Ishikawa (cell line): ENCODE data around the gene B4GALT1.

Source experiments
- EP300 ChIP-seq: IDR thresholded peaks from 2 replicates; pipeline ENCODE4 v1.6.1; 2012; ENCODE audit warnings: borderline replicate concordance
- TF ChIP-seq, protein P1 (sequence below): IDR thresholded peaks from 2 replicates; pipeline ENCODE4 v1.6.1; 2012; ENCODE audit warnings: low read depth, mild to moderate bottlenecking

DNA sequence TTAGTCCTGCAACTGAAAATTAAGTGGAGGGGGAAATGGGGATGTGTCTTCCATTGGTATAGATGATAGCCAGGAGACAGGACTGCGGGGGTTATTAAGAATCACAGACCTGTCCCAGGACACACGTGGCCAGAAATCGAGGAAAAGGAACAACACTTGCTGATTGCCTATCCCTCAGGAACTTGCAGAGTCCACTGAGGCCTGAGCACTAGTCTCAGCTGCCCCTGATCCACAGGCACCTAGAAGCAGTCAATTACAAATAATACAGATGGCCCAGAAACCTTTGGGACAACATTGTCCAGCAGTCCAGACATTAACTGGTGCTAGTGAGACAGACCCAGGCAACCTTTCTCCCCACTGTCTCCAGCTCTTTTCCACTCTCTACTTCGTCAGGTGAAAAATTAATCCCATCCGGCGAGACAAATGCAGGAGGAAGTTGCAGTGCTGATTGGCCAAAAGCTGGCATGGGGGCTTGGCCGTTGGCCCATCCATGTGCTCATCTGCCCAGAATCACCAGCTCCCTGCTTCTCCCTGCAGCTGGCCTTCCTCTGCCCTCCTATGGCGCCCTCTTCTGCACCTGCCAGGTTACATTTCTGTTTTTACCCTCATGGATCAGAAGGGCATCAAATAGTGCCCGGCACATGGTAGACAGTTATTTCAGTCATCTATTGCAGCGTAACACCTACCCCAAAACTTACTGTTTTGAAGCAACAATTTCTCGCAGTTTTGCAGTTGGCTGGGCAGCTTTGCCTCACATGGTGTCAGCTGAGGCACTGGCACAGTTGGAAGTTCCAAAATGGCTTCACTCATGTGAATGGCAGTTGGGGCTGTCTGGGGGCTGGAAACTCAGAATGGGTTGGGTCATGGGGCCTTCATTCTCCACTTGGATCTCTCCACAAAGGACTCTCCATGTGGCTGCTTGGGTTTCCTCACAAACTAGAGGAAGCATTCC, 3.6 kb upstream of the B4GALT1 start:
- TF ChIP-seq, protein P1, sequence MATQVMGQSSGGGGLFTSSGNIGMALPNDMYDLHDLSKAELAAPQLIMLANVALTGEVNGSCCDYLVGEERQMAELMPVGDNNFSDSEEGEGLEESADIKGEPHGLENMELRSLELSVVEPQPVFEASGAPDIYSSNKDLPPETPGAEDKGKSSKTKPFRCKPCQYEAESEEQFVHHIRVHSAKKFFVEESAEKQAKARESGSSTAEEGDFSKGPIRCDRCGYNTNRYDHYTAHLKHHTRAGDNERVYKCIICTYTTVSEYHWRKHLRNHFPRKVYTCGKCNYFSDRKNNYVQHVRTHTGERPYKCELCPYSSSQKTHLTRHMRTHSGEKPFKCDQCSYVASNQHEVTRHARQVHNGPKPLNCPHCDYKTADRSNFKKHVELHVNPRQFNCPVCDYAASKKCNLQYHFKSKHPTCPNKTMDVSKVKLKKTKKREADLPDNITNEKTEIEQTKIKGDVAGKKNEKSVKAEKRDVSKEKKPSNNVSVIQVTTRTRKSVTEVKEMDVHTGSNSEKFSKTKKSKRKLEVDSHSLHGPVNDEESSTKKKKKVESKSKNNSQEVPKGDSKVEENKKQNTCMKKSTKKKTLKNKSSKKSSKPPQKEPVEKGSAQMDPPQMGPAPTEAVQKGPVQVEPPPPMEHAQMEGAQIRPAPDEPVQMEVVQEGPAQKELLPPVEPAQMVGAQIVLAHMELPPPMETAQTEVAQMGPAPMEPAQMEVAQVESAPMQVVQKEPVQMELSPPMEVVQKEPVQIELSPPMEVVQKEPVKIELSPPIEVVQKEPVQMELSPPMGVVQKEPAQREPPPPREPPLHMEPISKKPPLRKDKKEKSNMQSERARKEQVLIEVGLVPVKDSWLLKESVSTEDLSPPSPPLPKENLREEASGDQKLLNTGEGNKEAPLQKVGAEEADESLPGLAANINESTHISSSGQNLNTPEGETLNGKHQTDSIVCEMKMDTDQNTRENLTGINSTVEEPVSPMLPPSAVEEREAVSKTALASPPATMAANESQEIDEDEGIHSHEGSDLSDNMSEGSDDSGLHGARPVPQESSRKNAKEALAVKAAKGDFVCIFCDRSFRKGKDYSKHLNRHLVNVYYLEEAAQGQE = no peak
- no peak for TF ChIP-seq EP300
